ENCODE data around the gene TYRP1.

TYRP1 gene

GRCh38 chr9:12759761-12760160, 66.6 kb downstream of the TYRP1 start:
- H3K9ac ChIP-seq (ENCODE audit: low read length), result no peak overlapping the region
- no peaks in the 10 kb centered on the region for H3K9me3 ChIP-seq (ENCODE audit: insufficient read depth, low read length)
- 0 out of 2 replicates have a peak, but pooled peaks cover 7% of the 10 kb centered on the region for H3K27me3 ChIP-seq (ENCODE audit: low read depth, low read length)
- H2AFZ ChIP-seq (ENCODE audit: low read depth, low read length), result no peak overlapping the region
- no peaks in the 10 kb centered on the region for H3K36me3 ChIP-seq (replicated peaks; ENCODE audit: low read depth, low read length)
- no peak overlapping the region for H3K27ac ChIP-seq (ENCODE audit: low read length)
- no peaks in the 10 kb centered on the region for H3K4me1 ChIP-seq (ENCODE audit: low read length)
- no peak overlapping the region for H3K4me3 ChIP-seq (ENCODE audit: low read length)
- TF ChIP-seq, protein P1, sequence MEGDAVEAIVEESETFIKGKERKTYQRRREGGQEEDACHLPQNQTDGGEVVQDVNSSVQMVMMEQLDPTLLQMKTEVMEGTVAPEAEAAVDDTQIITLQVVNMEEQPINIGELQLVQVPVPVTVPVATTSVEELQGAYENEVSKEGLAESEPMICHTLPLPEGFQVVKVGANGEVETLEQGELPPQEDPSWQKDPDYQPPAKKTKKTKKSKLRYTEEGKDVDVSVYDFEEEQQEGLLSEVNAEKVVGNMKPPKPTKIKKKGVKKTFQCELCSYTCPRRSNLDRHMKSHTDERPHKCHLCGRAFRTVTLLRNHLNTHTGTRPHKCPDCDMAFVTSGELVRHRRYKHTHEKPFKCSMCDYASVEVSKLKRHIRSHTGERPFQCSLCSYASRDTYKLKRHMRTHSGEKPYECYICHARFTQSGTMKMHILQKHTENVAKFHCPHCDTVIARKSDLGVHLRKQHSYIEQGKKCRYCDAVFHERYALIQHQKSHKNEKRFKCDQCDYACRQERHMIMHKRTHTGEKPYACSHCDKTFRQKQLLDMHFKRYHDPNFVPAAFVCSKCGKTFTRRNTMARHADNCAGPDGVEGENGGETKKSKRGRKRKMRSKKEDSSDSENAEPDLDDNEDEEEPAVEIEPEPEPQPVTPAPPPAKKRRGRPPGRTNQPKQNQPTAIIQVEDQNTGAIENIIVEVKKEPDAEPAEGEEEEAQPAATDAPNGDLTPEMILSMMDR (IDR thresholded peaks at IDR 0.05; ENCODE audit: low read depth, low read length), result no peak
- TF ChIP-seq EZH2phosphoT487 (IDR thresholded peaks at IDR 0.05; ENCODE audit: low read depth), result no peak
- H3K79me2 ChIP-seq (ENCODE audit: low read length), result no peaks in the 10 kb centered on the region
- H4K20me1 ChIP-seq (ENCODE audit: insufficient read depth, low read length), result no peaks in the 10 kb centered on the region
- no peak overlapping the region for H3K4me2 ChIP-seq (ENCODE audit: low read length)

Measured in OCI-LY3 (cell line).